K562 (cell line): ENCODE data around the gene CIB2. TPM values are rescaled to one million over a fixed set of nuclear protein-coding genes. Genes with fewer than 3 reads are reported as not detected.

Experiments used
- ATAC-seq: fragments of 200-7000 bp; cut with Tn5 transposase; 3 replicates; pipeline ENCODE4 v1.9.1; 2020; ENCODE audit warnings: moderate library complexity
- BruUV-seq: library from RNA; stranded (reverse); fragments of 400-500 nt; replicated peaks from 2 replicates; lab custom pipeline; 2021; lab: Mats Ljungman, UMichigan
- CTCF ChIA-PET: fragments of 300-600 bp; formaldehyde crosslinking; extraction: SDS; loops from one replicate; lab custom pipeline; 2021; ENCODE audit warnings: low intra/inter-chr PET ratio; lab: Yijun Ruan, JAX
- POLR2A ChIA-PET: fragments of 300-600, 350-650 bp; sonication (Branson Sonifier 250); formaldehyde crosslinking; extraction: SDS; loops from one replicate; lab custom pipeline; 2021; ENCODE audit warnings: antibody characterized with exemption, inconsistent platforms; lab: Yijun Ruan, JAX
- DNase-seq, 4 experiments: peaks; one replicate each; pipeline versions ENCODE4 v3.0.0 to v3.0.0-alpha.2; 2011 to 2018; ENCODE audit warnings: low spot score in 3 of 4, mixed read lengths in 3 of 4; ENCODE audit errors: extremely low read depth in 1 of 4
- FAIRE-seq: peaks from 2 replicates; lab custom pipeline; 2011; peaks lifted over from hg19 to GRCh38; lab: Jason Lieb, UNC
- H2AFZ ChIP-seq: 2 replicates; pipeline ENCODE4 v1.6.0; 2011; ENCODE audit warnings: low read depth, low read length, control low read depth, inconsistent platforms
- H3K27ac ChIP-seq: fragments of 200-600 bp; 3 replicates; pipeline ENCODE4 v1.8.0; 2011; ENCODE audit warnings: low read depth, mild to moderate bottlenecking, control low read depth, inconsistent platforms, low read length, moderate library complexity, mixed read lengths; ENCODE audit errors: extremely low read depth
- H3K27me3 ChIP-seq, 2 experiments: fragments of 300-600 bp in 1 of 2; 2 replicates in 1 of 2; 3 replicates in 1 of 2; pipeline versions ENCODE4 v1.6.0 to v1.8.0; 2011; ENCODE audit warnings: inconsistent platforms in 2 of 2, low read length in 2 of 2, mild to moderate bottlenecking in 1 of 2, mixed read lengths in 1 of 2, moderate library complexity in 1 of 2; ENCODE audit not compliant: control insufficient read depth in 2 of 2, insufficient read depth in 2 of 2
- H3K36me3 ChIP-seq: fragments of 300-600 bp; 3 replicates; pipeline ENCODE4 v1.8.0; 2011; ENCODE audit warnings: mild to moderate bottlenecking, low read length, inconsistent platforms; ENCODE audit not compliant: control insufficient read depth, insufficient read depth
- H3K4me1 ChIP-seq, 2 experiments: fragments of 200-600 bp in 1 of 2; replicated peaks in 1 of 2; 2 replicates in 1 of 2; 3 replicates in 1 of 2; pipeline versions ENCODE4 v1.5.1 to v1.8.0; 2011; ENCODE audit warnings: inconsistent platforms in 2 of 2, low read length in 2 of 2, mild to moderate bottlenecking in 1 of 2, mixed read lengths in 1 of 2, moderate library complexity in 1 of 2; ENCODE audit not compliant: control insufficient read depth in 2 of 2, insufficient read depth in 2 of 2
- H3K4me2 ChIP-seq: 2 replicates; pipeline ENCODE4 v1.6.1; 2011; ENCODE audit warnings: low read length, control low read depth, inconsistent platforms, mixed read lengths; ENCODE audit not compliant: insufficient read depth
- H3K4me3 ChIP-seq: fragments of 200-600 bp; sonication (generic), shearing (Covaris generic); 2 replicates; pipeline ENCODE4 v1.5.1; 2016; ENCODE audit warnings: control low read depth, inconsistent platforms
- H3K79me2 ChIP-seq: fragments of 200-600 bp; 3 replicates; pipeline ENCODE4 v1.8.0; 2011; ENCODE audit warnings: low read length, inconsistent platforms; ENCODE audit not compliant: control insufficient read depth, insufficient read depth
- H3K9ac ChIP-seq, 2 experiments: 2 replicates each; pipeline versions ENCODE4 v1.6.0 to v1.6.1; 2011; ENCODE audit warnings: low read depth in 2 of 2, low read length in 2 of 2, control low read depth in 1 of 2, inconsistent platforms in 1 of 2, mild to moderate bottlenecking in 1 of 2, mixed read lengths in 1 of 2; ENCODE audit not compliant: insufficient read depth in 1 of 2
- H3K9me1 ChIP-seq: one replicate; pipeline ENCODE4 v1.6.0; 2011; ENCODE audit warnings: inconsistent platforms, mild to moderate bottlenecking, low read length, moderate library complexity; ENCODE audit not compliant: control insufficient read depth, insufficient read depth
- H3K9me3 ChIP-seq: replicated peaks from 2 replicates; pipeline ENCODE4 v1.5.1; 2011; ENCODE audit warnings: low read depth, low read length, inconsistent platforms; ENCODE audit not compliant: control insufficient read depth, insufficient read depth
- H4K20me1 ChIP-seq: replicated peaks from 2 replicates; pipeline ENCODE4 v1.6.1; 2011; ENCODE audit warnings: low read length, inconsistent platforms, mixed read lengths; ENCODE audit not compliant: control insufficient read depth, insufficient read depth
- CREB3L1 ChIP-seq: fragments of 450-650 bp; IDR thresholded peaks from 2 replicates; pipeline ENCODE4 v1.6.1; 2014; ENCODE audit warnings: low read depth, mild to moderate bottlenecking, moderate library complexity, borderline replicate concordance
- DDX20 ChIP-seq: fragments of 450-650 bp; IDR thresholded peaks from 2 replicates; pipeline ENCODE4 v1.6.1; 2016; ENCODE audit warnings: missing genetic modification characterization, low read depth, mild to moderate bottlenecking, missing compliant biosample characterization, moderate library complexity
- E2F4 ChIP-seq: sonication (generic); formaldehyde crosslinking; IDR thresholded peaks from 2 replicates; pipeline ENCODE4 v1.8.0; 2022; ENCODE audit warnings: mild to moderate bottlenecking, low read depth, missing genetic modification reagents
- EWSR1 ChIP-seq: fragments of 450-650 bp; IDR thresholded peaks from 2 replicates; pipeline ENCODE4 v1.6.1; 2018; ENCODE audit warnings: borderline replicate concordance, mild to moderate bottlenecking, low read depth, moderate library complexity; ENCODE audit not compliant: partially characterized antibody
- MXI1 ChIP-seq: IDR thresholded peaks from 2 replicates; pipeline ENCODE4 v1.6.1; 2011; ENCODE audit warnings: low read depth, mild to moderate bottlenecking, improper control_type of control experiment, low read length
- SRSF1 ChIP-seq: fragments of 200-400 bp; formaldehyde crosslinking; IDR thresholded peaks from 2 replicates; pipeline ENCODE4 v1.6.1; 2017; ENCODE audit warnings: mild to moderate bottlenecking, low read depth, low read length, moderate library complexity
- WGBS: fragments of 100-300 bp; shearing (Covaris generic); methylation state at CpG from one replicate; pipeline ENCODE4 v1.1.6; 2016; ENCODE audit warnings: low coverage, mixed read lengths; ENCODE audit not compliant: insufficient coverage; ENCODE audit errors: missing lambda C conversion rate; 5-methylcytosine and 5-hydroxymethylcytosine counted together
- in situ Hi-C: fragments of 300-500 bp; cut with MboI; formaldehyde crosslinking; loops from 4 replicates; pipeline ENCODE4 v1.15.0; 2018; ENCODE audit warnings: inconsistent platforms, mixed read lengths
- intact Hi-C: fragments of 100-400 bp; cut with micrococcal nuclease; formaldehyde crosslinking; loops from 2 replicates; pipeline ENCODE4 v1.14.2; 2022
- polyA plus RNA-seq, 8 experiments: library from polyadenylated mRNA; depleted of rRNA in 4 of 8; stranded (reverse) in 5 of 8; unstranded in 3 of 8; fragments of >200 nt; fragmentation: Nextera tagmentation in 2 of 8; fragmentation: Illumina TruSeq in 1 of 8; extraction: Ambion mirVana in 2 of 8; extraction: Trizol in 1 of 8; gene quantifications; 2 replicates each; pipeline versions ENCODE4 v1.2.1 to v1.2.3, GENCODE V29; 2011 to 2014; ENCODE audit warnings: inconsistent platforms in 1 of 8, missing spikeins in 1 of 8
- total RNA-seq, 7 experiments: library from RNA; depleted of rRNA in 6 of 7; stranded (reverse); fragments of >200 nt in 6 of 7; fragmentation: Illumina TruSeq in 2 of 7; extraction: Trizol in 2 of 7; gene quantifications; 2 replicates each; pipeline versions ENCODE4 v1.2.1 to v1.2.3, GENCODE V29; 2011 to 2021; ENCODE audit warnings: low replicate concordance in 1 of 7

The CIB2 gene
- total and polyA plus RNA-seq, 9 of the 15 experiments (the other 6 are each of a cell fraction or from before 2014, with no cell fraction given), result 1.5 to 37.4 (median 19.4) TPM

GRCh38 chr15:78162038-78162437 is 30.8 kb upstream of the CIB2 start:
- no peak for ATAC-seq
- FAIRE-seq, result no peak

More at GRCh38 chr15:78162038-78162437, 30.8 kb upstream of the CIB2 start:
- no peak overlapping the region for H2AFZ ChIP-seq
- ChIA-PET POLR2A (interaction anchor here (1.3 kb wide), 1 partner anchor 14 kb away, joined by 3 read pairs; no protein-coding TSS in a partner anchor), CTCF (no interaction called here)
- intact Hi-C loops (no loop called here), in situ Hi-C loops (no loop called here)
- no peak overlapping the region for H3K9ac ChIP-seq
- H3K79me2 ChIP-seq, result no peaks in the 10 kb centered on the region
- no peak for DNase-seq
- H3K27ac ChIP-seq, result no peak overlapping the region
- no peaks in the 10 kb centered on the region for H3K9me1 ChIP-seq
- H3K4me2 ChIP-seq, result no peak overlapping the region
- H3K27me3 ChIP-seq, result no peaks in the 10 kb centered on the region
- peaks cover 84% of the 10 kb centered on the region for H3K36me3 ChIP-seq
- no peaks in the 10 kb centered on the region for H3K4me1 ChIP-seq
- BruUV-seq, result no TSS peak
- no peaks in the 10 kb centered on the region for H4K20me1 ChIP-seq
- WGBS, result 86% methylated on average over 13 of the region's 13 CpGs
- no peaks in the 10 kb centered on the region for H3K9me3 ChIP-seq
- TF ChIP-seq DDX20 (tag), result no peak
- no peak for TF ChIP-seq EWSR1
- TF ChIP-seq SRSF1, result no peak
- TF ChIP-seq MXI1, result no peak
- no peak for TF ChIP-seq CREB3L1
- TF ChIP-seq E2F4 (CRISPR knock-in tag), result no peak
- H3K4me3 ChIP-seq, result no peak overlapping the region
